AG04450 (cell line): ENCODE data around the gene SLC35F1. TPM values are rescaled to one million over a fixed set of nuclear protein-coding genes. Genes with fewer than 3 reads are reported as not detected.

ENCODE experiments used
- CTCF ChIA-PET: fragments of 300-600, 350-600 bp; formaldehyde crosslinking; extraction: SDS; loops from one replicate; lab custom pipeline; 2022; ENCODE audit warnings: antibody characterized with exemption, inconsistent platforms; lab: Charles Lee
- POLR2A ChIA-PET: fragments of 350-600 bp; formaldehyde crosslinking; extraction: SDS; loops from one replicate; lab custom pipeline; 2021; ENCODE audit warnings: antibody characterized with exemption, inconsistent platforms; lab: Yijun Ruan, JAX
- DNase-seq: peaks from one replicate; pipeline ENCODE4 v3.0.0-alpha.2; 2011; ENCODE audit warnings: low read depth, low spot score
- H3K27ac ChIP-seq: one replicate; pipeline ENCODE4 v1.5.1; 2012; ENCODE audit warnings: low read depth, low read length, control low read depth
- H3K27me3 ChIP-seq: one replicate; pipeline ENCODE4 v1.6.0; 2012; ENCODE audit warnings: low read length; ENCODE audit not compliant: control insufficient read depth, insufficient read depth
- H3K4me3 ChIP-seq: 2 replicates; pipeline ENCODE4 v1.5.1; 2011; ENCODE audit warnings: mild to moderate bottlenecking, low read depth, low read length, control low read depth
- H3K9me3 ChIP-seq: 2 replicates; pipeline ENCODE4 v1.5.1; 2012; ENCODE audit warnings: low read length; ENCODE audit not compliant: control insufficient read depth, insufficient read depth
- polyA plus RNA-seq: library from polyadenylated mRNA; depleted of rRNA; stranded (reverse); fragments of >200 nt; gene quantifications from 2 replicates; pipeline ENCODE4 v1.2.3, GENCODE V29; 2011
- TF ChIP-seq, protein P1 (sequence below): IDR thresholded peaks from 2 replicates; pipeline ENCODE4 v1.5.1; 2011; ENCODE audit warnings: low read depth, low read length, control low read depth, inconsistent platforms

The SLC35F1 gene
- polyA plus RNA-seq, 1 experiment, result 0.14 TPM

DNA sequence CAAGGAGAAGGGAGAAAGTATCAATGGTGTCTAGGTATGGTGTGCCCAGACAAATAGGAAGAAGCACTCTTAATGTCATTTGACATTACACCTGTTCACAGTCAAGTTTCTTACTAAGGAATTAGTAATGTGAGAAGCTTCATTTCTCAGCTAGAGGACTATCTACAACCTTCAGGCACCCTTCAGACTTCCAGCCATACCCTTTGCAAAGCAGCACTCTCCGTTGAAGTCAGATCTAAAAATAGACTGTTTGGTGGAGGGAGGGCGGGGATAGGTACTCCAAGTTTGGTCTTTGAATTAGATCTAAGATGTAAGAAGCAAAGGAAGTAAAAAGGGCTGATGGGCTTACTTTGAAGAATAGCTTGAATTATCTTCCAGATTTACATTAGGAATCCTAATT is 311.1 kb downstream of the SLC35F1 start:
- POLR2A ChIA-PET, result no interaction called here
- DNase-seq, result no peak

DNA sequence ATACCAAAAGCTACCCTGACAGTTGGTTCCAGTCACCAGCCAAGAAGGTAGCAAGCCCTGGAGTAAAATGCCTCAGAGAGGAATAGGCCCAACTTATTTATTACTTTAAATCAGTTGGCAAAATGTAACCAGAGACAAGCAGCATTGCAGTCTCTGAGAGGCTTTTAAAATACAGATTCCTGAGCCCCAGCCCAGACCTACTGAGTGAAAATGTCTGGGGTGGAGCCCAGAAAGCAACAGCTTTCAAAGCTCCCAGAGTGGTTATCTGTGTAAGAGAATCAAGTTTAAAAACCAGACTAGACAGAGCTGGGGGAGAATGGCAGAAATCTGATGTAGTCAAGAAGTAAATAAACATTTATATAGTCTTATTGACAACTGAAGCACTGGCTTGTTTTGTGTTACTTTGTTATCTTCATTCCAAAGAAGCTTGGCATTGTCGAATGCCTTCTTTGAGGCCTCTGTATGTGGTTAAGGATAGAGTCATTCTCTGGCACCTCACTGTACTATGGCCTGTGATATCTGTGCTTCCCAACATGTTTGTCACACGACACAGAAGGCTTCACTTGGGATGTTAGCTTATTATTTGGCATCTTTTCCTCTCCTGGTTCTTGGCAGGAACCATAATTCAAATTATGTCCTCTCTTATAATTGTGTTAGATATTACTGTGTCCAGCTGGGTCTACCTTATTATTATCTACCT is 313.5 kb downstream of the SLC35F1 start:
- no peak overlapping the region for H3K4me3 ChIP-seq
- CTCF ChIA-PET, result no interaction called here
- DNase-seq, result no peak

More for the DNA sequence above, 311.1 kb downstream of the SLC35F1 start:
- Histone ChIP-seq H3K27me3 (no peaks in the 10 kb centered on the region), H3K27ac (no peak overlapping the region), H3K4me3 (no peak overlapping the region), H3K9me3 (no peaks in the 10 kb centered on the region)
- CTCF ChIA-PET, result no interaction called here
- TF ChIP-seq, protein P1, sequence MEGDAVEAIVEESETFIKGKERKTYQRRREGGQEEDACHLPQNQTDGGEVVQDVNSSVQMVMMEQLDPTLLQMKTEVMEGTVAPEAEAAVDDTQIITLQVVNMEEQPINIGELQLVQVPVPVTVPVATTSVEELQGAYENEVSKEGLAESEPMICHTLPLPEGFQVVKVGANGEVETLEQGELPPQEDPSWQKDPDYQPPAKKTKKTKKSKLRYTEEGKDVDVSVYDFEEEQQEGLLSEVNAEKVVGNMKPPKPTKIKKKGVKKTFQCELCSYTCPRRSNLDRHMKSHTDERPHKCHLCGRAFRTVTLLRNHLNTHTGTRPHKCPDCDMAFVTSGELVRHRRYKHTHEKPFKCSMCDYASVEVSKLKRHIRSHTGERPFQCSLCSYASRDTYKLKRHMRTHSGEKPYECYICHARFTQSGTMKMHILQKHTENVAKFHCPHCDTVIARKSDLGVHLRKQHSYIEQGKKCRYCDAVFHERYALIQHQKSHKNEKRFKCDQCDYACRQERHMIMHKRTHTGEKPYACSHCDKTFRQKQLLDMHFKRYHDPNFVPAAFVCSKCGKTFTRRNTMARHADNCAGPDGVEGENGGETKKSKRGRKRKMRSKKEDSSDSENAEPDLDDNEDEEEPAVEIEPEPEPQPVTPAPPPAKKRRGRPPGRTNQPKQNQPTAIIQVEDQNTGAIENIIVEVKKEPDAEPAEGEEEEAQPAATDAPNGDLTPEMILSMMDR, result no peak

DNA sequence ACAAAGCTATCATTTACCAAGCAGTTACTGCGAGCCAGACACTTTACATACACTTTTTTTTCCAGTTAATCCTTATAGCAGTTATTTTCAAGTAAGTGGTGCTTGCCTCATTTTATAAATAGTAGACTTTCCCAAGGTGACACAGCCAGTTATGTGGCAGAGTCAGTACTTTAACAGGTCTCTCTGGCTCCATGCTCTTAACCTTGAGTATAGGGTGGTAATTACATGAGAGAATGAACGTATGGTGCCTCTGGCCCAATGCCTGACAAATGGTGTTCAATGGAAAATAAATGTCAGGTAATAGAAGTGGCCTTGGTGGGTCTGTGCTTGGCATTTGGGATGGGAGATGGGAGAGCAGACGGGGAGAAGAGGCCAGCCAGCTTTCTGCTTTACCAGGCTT is 316.3 kb downstream of the SLC35F1 start:
- TF ChIP-seq, protein P1, result no peak
- Histone ChIP-seq H3K9me3 (no peaks in the 10 kb centered on the region), H3K4me3 (no peak overlapping the region), H3K27me3 (no peaks in the 10 kb centered on the region), H3K27ac (no peak overlapping the region)
- no peak for DNase-seq
- CTCF ChIA-PET, result no interaction called here
- POLR2A ChIA-PET, result no interaction called here

More for the DNA sequence above, 313.5 kb downstream of the SLC35F1 start:
- Histone ChIP-seq H3K27ac (no peak overlapping the region), H3K9me3 (no peaks in the 10 kb centered on the region), H3K27me3 (no peaks in the 10 kb centered on the region)
- TF ChIP-seq, protein P1, result no peak
- POLR2A ChIA-PET, result no interaction called here

DNA sequence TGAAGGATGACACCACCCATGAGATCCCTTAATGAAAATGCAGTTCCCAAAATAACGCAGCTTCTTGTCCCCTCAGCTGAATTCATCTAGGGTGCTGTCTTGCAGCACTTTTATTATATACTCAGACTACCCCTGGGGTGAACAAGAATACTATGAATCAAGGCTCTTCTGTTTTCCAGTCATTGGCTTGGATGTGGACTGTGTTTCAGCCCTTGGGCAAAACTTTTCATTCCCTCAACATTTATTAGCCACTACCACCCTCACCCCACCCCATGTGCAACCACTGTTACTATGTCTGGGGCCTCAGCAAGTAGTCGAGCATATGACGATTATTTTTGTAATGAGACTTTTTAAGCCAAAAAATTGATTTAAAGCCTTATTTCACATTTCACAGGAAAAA is 321.8 kb downstream of the SLC35F1 start:
- ChIA-PET POLR2A (no interaction called here), CTCF (no interaction called here)

DNA sequence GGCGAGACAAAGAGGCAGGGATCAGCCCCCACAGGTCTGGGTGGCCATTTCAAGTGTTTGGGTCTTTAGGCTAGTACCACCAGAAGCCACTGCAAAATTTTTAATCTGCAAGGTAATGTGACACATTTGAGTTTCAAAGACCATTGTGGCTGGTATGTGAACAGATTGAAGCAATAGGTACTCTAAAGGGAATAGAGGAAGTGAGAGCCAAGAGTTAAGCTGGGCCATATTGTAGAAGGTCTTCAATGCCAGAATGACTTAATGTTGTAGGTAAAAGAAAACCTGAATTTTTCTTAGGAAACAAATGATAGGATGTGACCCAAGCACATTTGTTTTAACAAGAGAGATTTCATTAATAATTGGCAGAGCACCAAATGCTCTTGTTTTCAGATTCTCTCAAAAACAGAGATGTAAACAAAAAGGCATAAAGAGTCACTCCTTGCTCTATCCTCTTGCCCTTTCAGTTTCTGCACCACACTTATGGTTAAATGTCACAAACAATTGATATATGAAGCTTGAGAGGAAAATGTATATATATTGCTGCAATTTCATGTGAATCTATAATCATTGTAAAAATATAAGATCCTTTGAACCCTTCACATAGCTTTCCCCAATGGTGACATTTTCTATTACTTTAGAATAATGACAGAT is 333.9 kb downstream of the SLC35F1 start:
- POLR2A ChIA-PET, result no interaction called here
- Histone ChIP-seq H3K4me3 (no peak overlapping the region), H3K9me3 (no peaks in the 10 kb centered on the region), H3K27ac (no peak overlapping the region), H3K27me3 (no peaks in the 10 kb centered on the region)
- no peak for DNase-seq
- CTCF ChIA-PET, result interaction anchor here (1.0 kb wide), 1 partner anchor 43 kb away, joined by 3 read pairs; no protein-coding TSS in a partner anchor
- TF ChIP-seq, protein P1, result no peak

More for the DNA sequence above, 321.8 kb downstream of the SLC35F1 start:
- DNase-seq, result no peak
- Histone ChIP-seq H3K4me3 (no peak overlapping the region), H3K27ac (no peak overlapping the region), H3K27me3 (no peaks in the 10 kb centered on the region), H3K9me3 (no peaks in the 10 kb centered on the region)
- TF ChIP-seq, protein P1, result no peak
